Smooth muscle cell (in vitro differentiated cells): ENCODE results near the gene SLC5A7. TPM values are rescaled to one million over a fixed set of nuclear protein-coding genes. Genes with fewer than 3 reads are reported as not detected.

Experiments used
- DNase-seq: peaks from one replicate; lab custom pipeline; 2025; ENCODE audit not compliant: unreplicated experiment; lab: John Stamatoyannopoulos, UW
- H2AFZ ChIP-seq: fragments of 200-600 bp; sonication (generic); 2 replicates; pipeline ENCODE4 v1.6.0; 2016; ENCODE audit warnings: antibody characterized with exemption, low read depth, mild to moderate bottlenecking
- H3F3A ChIP-seq: fragments of 200-600 bp; sonication (generic); 2 replicates; pipeline ENCODE4 v1.6.0; 2017; ENCODE audit warnings: antibody characterized with exemption, low read depth
- H3K27ac ChIP-seq: fragments of 200-600 bp; sonication (generic); 2 replicates; pipeline ENCODE4 v1.5.1; 2016; ENCODE audit warnings: low read depth, mild to moderate bottlenecking
- H3K27me3 ChIP-seq: fragments of 200-600 bp; sonication (generic); 2 replicates; pipeline ENCODE4 v1.6.1; 2016; ENCODE audit warnings: low read depth, mild to moderate bottlenecking
- H3K36me3 ChIP-seq: fragments of 200-600 bp; sonication (generic); 2 replicates; pipeline ENCODE4 v1.5.1; 2016; ENCODE audit warnings: low read depth
- H3K4me1 ChIP-seq: fragments of 200-600 bp; sonication (generic); 2 replicates; pipeline ENCODE4 v1.5.1; 2016; ENCODE audit warnings: low read depth
- H3K4me2 ChIP-seq: fragments of 200-600 bp; sonication (generic); 2 replicates; pipeline ENCODE4 v1.6.0; 2016; ENCODE audit warnings: mild to moderate bottlenecking
- H3K4me3 ChIP-seq: fragments of 200-600 bp; sonication (generic); 2 replicates; pipeline ENCODE4 v1.5.1; 2016; ENCODE audit warnings: mild to moderate bottlenecking
- H3K79me2 ChIP-seq: fragments of 200-600 bp; sonication (generic); 2 replicates; pipeline ENCODE4 v1.6.0; 2016; ENCODE audit warnings: low read depth, mild to moderate bottlenecking
- H3K9ac ChIP-seq: fragments of 200-600 bp; sonication (generic); 2 replicates; pipeline ENCODE4 v1.6.0; 2016; ENCODE audit warnings: low read depth
- H3K9me3 ChIP-seq: fragments of 200-600 bp; sonication (generic); replicated peaks from 2 replicates; pipeline ENCODE4 v1.5.1; 2016; ENCODE audit warnings: low read depth
- H4K20me1 ChIP-seq: fragments of 200-600 bp; sonication (generic); 2 replicates; pipeline ENCODE4 v1.6.0; 2016; ENCODE audit warnings: low read depth
- CTCF ChIP-seq: fragments of 200-600 bp; sonication (generic); IDR thresholded peaks from 2 replicates; pipeline ENCODE4 v1.5.1; 2017; ENCODE audit warnings: borderline replicate concordance, mild to moderate bottlenecking, antibody characterized with exemption; ENCODE audit not compliant: insufficient read depth, poor library complexity, severe bottlenecking
- WGBS: methylation state at CpG from one replicate; pipeline ENCODE4 v1.1.7; 2016; ENCODE audit warnings: low lambda C conversion rate; 5-methylcytosine and 5-hydroxymethylcytosine counted together
- polyA plus RNA-seq: library from polyadenylated mRNA; unstranded; fragments of >200 nt; fragmentation: Nextera tagmentation; extraction: Ambion mirVana; gene quantifications from 2 replicates; pipeline ENCODE4 v1.2.1, GENCODE V29; 2016
- total RNA-seq: library from RNA; depleted of rRNA; stranded (reverse); fragments of >200 nt; gene quantifications from 2 replicates; pipeline ENCODE4 v1.2.3, GENCODE V29; 2014

The SLC5A7 gene
- total and polyA plus RNA-seq, 2 experiments from 2014 or later = 0.13 TPM; not detected in 1

- Histone ChIP-seq H3K4me1 (no peaks in the 10 kb centered on the region), H3K27me3 (no peaks in the 10 kb centered on the region), H3K9me3 (no peaks in the 10 kb centered on the region), H3F3A (no peaks in the 10 kb centered on the region), H3K4me2 (no peak overlapping the region), H2AFZ (no peak overlapping the region), H3K36me3 (no peaks in the 10 kb centered on the region), H4K20me1 (no peaks in the 10 kb centered on the region), H3K4me3 (no peak overlapping the region), H3K9ac (no peak overlapping the region), H3K79me2 (no peaks in the 10 kb centered on the region), H3K27ac (no peak overlapping the region)
- DNase-seq = no peak
- 83% methylated on average over 4 of the region's 4 CpGs for WGBS
- TF ChIP-seq CTCF = no peak
These were observed 37.5 kb downstream of the SLC5A7 start for GRCh38 chr2:108023776-108024175.

- Histone ChIP-seq H3K4me1 (no peaks in the 10 kb centered on the region), H3K9ac (no peak overlapping the region), H3K4me3 (no peak overlapping the region), H3K4me2 (no peak overlapping the region), H3K27ac (no peak overlapping the region), H4K20me1 (no peaks in the 10 kb centered on the region), H3K27me3 (no peaks in the 10 kb centered on the region), H3K79me2 (no peaks in the 10 kb centered on the region), H3K36me3 (no peaks in the 10 kb centered on the region), H3K9me3 (no peaks in the 10 kb centered on the region), H2AFZ (no peak overlapping the region), H3F3A (no peaks in the 10 kb centered on the region)
- DNase-seq = no peak
- WGBS = 93% methylated on average over 1 of the region's 1 CpG
- TF ChIP-seq CTCF = no peak
These were observed 39.9 kb downstream of the SLC5A7 start for GRCh38 chr2:108026092-108026794.

- Histone ChIP-seq H3K9ac (no peak overlapping the region), H2AFZ (no peak overlapping the region), H3K79me2 (no peaks in the 10 kb centered on the region), H3F3A (no peaks in the 10 kb centered on the region), H3K4me2 (no peak overlapping the region), H3K36me3 (no peaks in the 10 kb centered on the region), H3K27me3 (no peaks in the 10 kb centered on the region), H3K4me1 (no peaks in the 10 kb centered on the region), H3K9me3 (no peaks in the 10 kb centered on the region), H3K4me3 (no peak overlapping the region), H4K20me1 (no peaks in the 10 kb centered on the region), H3K27ac (no peak overlapping the region)
- no peak for TF ChIP-seq CTCF
- WGBS = 94% methylated on average over 2 of the region's 2 CpGs
- DNase-seq = no peak
These were observed 43.2 kb downstream of the SLC5A7 start for GRCh38 chr2:108029496-108029895.

GRCh38 chr2:108029912-108030311 is 43.6 kb downstream of the SLC5A7 start:
- WGBS = 81% methylated on average over 2 of the region's 2 CpGs

More at GRCh38 chr2:108029912-108030311, 43.6 kb downstream of the SLC5A7 start:
- no peak for DNase-seq
- H2AFZ ChIP-seq = no peak overlapping the region
- H3F3A ChIP-seq = no peaks in the 10 kb centered on the region
- no peaks in the 10 kb centered on the region for H3K4me1 ChIP-seq
- no peak overlapping the region for H3K4me3 ChIP-seq
- H3K36me3 ChIP-seq = no peaks in the 10 kb centered on the region
- no peaks in the 10 kb centered on the region for H3K9me3 ChIP-seq
- no peak overlapping the region for H3K27ac ChIP-seq
- no peaks in the 10 kb centered on the region for H3K27me3 ChIP-seq
- no peak overlapping the region for H3K9ac ChIP-seq
- no peaks in the 10 kb centered on the region for H3K79me2 ChIP-seq
- no peaks in the 10 kb centered on the region for H4K20me1 ChIP-seq
- TF ChIP-seq CTCF = no peak
- no peak overlapping the region for H3K4me2 ChIP-seq
